Hematopoietic multipotent progenitor cell treated with erythropoietin and hydrocortisone succinate and interleukin-3 and kit ligand, for 4 days (in vitro differentiated cells): ENCODE measurements around the gene TKTL1.

ENCODE experiments used
- DNase-seq: peaks from one replicate; pipeline ENCODE4 v3.0.0-alpha.2; 2015

Gene TKTL1

DNA sequence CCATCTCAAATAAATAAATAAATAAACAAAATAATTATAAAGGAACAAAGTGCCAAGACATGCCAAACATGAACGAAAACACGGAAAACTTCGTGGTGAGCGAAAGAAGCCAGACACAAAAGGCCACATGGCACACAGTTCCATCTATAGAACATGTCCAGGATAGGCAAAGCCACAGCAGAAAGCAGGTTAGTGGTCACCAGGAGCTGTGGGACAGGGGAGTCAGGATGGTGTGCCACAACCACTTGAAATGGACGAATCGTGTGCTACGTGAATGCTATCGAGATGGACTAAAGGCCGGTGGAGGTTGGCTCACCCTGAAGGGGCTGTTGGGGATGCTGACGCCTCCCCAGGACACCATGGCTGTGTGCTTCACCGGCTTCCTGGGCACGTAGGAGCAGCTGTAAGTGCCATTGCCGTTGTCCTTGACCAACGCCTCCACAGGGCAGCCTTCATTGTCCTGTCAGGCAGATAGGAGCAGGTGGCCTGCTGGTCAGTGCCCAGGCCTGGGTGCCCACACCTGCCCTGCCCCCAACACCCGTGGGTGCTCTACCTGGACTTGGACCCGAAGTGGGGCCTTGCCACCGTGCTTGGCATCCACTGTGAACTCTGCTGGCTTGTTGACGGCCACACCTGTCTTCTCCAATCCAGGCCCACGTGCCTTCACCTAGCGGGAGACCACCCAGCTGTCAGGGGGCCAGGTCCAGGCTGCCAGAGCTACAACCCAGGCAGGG lies 68.3 kb downstream of the TKTL1 start:
- no peak for DNase-seq

GRCh38 chrX:154365052-154365600 lies 69.5 kb downstream of the TKTL1 start:
- no peak for DNase-seq

GRCh38 chrX:154365997-154366665 lies 70.5 kb downstream of the TKTL1 start:
- no peak for DNase-seq

GRCh38 chrX:154366666-154367055 lies 71.1 kb downstream of the TKTL1 start:
- DNase-seq, result peak; percentile 55

GRCh38 chrX:154367474-154368308 lies 72.1 kb downstream of the TKTL1 start:
- no peak for DNase-seq

- peak; percentile 97 for DNase-seq
Observed at GRCh38 chrX:154368630-154369448, 73.2 kb downstream of the TKTL1 start.

DNA sequence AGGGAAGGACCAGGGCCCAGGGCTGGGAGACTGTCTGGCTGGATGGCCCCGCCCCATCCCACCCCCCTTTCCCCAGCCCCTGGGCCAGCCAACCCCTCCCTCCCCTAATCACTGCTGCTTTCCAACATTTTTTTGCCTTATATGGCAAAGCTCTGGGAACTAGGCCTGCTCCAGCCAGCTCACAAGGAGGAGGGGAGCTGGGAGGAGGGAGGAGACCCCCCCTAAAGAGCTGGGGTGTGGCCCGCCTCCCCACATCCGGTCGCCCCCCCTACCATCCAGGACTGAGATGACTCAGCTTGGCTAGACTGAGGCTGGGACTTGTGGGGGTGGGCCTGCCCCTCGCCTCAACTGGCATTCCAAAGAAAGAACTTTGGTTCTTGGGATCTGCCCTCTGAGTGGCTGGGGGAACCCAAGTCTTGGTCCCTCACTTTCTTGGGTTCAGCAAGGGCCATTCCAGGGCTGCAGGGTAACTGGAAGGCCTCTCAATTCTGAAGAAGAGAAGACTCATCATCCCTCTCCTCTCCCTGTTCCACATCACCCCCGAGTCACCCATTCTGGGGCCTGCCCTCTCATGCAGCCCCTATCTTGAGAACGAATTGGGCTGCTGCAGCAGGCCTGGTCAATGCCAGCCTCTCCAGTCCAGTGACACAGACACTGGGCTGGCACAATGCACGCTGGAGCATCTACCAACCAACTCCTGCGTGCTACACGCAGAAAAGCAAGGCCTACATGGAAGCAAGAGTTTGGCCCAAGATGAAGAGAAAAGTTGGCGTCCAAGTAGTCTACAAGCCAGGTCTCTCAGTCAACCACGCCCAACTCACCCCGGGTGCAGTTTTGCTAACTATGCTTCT lies 74.1 kb downstream of the TKTL1 start:
- peak; percentile 88 for DNase-seq

GRCh38 chrX:154370300-154371016 lies 74.9 kb downstream of the TKTL1 start:
- DNase-seq, result peak; percentile 36

- DNase-seq, result peak; percentile 97
Observed at GRCh38 chrX:154371017-154371788, 75.6 kb downstream of the TKTL1 start.

GRCh38 chrX:154371789-154372300 lies 76.2 kb downstream of the TKTL1 start:
- DNase-seq, result no peak

- peak; percentile 63 for DNase-seq
Observed at GRCh38 chrX:154372612-154373022, 77.0 kb downstream of the TKTL1 start.

DNA sequence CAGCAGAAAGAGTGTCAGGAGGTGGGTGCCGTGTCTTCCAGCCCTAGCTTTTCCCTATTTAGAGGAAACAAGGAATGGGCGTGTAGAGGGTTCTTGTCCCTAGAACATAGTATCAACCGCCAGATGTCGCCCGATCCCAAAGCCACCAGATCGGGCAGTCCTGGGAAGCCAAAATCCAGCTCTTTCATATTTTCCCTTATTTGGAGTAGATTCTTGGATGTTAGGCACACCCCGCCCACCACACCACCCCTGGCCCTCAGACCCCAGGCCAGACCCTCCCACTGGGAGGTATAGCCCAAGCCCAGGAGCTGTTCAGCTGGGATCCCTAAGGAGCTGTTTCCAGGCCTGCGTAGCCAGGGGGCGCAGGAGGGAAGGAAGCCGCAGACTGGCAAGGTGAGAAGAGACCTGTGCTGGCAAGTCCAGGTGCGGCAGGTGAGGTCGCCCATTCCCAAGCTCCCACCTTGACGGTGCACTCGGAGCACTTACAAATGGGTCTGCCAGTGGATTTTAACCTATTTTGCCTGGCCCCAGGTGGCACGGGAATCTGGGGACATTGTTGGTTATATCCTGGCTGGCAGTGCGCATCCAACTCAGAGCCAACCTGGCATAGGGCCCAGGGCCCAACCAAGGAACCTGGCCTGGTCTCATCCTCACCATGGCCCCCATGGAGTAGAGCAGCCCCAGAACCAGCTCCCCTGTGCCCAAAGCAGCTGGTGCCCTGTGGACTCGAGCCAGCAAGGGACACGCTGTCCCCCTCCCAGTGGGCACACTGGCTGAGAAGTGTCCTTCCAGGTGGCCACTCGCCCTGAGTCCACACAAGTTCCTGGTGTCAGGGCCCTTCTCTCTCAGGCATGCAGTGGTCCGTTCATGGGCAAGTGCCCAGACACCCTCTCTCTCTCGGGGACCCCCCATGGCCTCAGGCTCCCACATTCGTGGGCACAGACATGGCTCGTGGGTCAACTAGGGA lies 78.0 kb downstream of the TKTL1 start:
- peak; percentile 64 for DNase-seq

- no peak for DNase-seq
Observed at GRCh38 chrX:154374313-154375155, 78.9 kb downstream of the TKTL1 start, which contains the start of gene FLNA. FLNA (minus strand) TSS chrX:154374634; CDS start chrX:154371245, 3,389 bp downstream.

GRCh38 chrX:154375156-154375504 lies 79.5 kb downstream of the TKTL1 start:
- no peak for DNase-seq

DNA sequence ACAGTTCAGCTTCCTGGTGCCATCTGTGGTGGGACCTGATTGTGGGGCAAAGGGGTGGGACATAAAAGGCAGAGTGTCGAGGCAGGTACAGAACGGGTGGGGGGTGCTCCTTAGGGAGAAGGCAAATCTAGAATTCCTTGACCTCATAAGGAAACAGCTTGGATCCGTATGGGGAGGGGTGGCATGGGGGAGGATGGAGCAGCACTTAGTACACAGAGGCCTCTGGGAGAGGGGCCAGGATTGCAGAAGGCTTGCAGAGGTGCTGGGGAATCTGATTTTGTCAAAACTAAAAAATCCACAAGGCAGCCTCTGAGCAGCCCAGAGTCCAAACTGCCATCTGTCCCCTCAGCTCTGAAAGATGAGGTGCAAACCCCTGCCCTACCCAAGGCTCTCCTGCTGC lies 81.2 kb downstream of the TKTL1 start:
- no peak for DNase-seq

- DNase-seq, result peak; percentile 58
Observed at GRCh38 chrX:154378059-154378798, 82.6 kb downstream of the TKTL1 start.
